GM19023 (cell line): Measurements from ENCODE around the gene TBC1D9B.
"Not testable (repeated sequence)": the region's sequence is repeated elsewhere in the genome, so short reads cannot be mapped to it uniquely, and the experiment has no call there.

Source experiments
- ATAC-seq: cut with Tn5 transposase; IDR thresholded peaks from one replicate; pipeline ENCODE4 v1.9.1; 2021; ENCODE audit warnings: mild to moderate bottlenecking, moderate library complexity; ENCODE audit not compliant: unreplicated experiment

Gene TBC1D9B

DNA sequence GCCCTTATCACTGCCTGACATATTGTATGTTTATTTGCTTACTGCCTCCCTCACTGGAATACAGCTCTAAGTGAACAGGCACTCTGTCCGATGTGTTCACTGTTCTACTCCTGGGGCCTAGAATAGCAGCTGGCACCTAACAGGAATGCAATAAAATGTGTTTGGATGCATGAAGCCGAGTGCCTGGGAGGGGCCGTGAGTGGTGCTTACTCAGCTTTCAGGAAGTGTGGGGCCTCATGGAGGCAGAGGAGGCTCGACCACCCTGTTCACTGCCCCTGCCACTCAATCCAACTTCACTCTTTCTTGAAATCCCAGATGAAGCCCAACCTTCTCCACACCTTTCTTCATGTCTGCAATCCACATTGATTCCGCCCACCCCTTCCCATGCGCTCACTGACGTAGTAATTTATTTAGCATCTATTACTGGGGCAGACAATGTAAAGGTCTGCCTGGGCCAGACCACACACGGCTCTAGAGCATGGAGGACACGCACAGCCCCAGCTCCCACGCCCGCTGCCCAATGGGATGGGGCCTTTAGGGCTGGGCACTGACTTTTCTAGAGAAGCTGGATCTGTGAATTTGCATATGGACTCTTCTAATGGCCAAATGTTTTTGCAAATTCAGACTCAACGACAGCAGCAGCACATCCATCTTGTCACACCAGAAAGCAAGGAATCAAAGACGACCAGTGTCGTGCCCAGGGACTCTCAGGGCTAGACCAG, 21.3 kb downstream of the TBC1D9B start:
- no peak for ATAC-seq

DNA sequence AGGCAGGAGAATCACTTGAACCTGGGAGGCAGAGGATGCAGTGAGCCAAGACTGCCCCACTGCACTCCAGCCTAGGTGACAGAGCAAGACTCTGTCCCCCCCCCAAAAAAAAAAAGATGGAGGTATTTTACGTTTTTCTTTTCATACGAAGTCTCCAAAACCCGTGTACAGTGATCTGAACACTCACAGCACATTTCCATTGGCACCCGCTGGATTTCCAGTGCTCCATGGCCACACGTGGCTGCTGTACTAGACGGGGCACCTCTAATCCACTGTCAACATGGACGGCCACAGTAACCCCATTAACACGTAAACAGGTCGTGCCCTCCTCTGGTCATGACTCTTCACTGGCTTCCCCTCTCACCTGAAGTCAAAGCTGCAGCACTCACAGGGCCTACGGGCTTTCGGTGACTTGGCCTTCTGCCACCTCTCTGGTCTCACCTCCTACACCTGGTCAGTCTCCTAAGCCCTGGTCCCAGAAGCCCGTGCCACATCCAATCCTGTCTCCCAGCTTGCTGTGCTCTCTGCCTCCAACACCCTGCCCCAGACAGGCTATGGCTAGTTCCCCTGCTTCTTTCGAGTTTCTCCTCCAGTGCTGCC, 22.1 kb downstream of the TBC1D9B start:
- ATAC-seq, result no peak

DNA sequence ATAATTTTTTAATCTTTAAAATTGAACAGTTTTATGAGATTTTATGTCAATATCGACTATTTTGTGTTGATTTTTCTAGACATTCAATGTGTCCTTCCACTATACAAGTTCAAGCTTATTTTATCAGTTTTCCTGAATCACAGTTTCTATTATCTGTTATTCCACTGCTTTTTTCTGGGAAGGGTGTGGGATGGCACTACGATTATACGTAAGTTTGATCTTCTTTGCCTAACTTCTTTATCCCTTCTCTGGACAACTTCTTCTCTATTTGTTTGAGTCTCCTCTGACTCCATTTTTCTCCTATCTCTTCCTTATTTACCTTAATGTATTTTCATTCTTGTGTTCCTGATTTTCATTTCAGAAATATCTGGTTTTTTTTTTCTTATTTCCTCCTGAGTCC, 24.5 kb downstream of the TBC1D9B start:
- ATAC-seq, result no peak

DNA sequence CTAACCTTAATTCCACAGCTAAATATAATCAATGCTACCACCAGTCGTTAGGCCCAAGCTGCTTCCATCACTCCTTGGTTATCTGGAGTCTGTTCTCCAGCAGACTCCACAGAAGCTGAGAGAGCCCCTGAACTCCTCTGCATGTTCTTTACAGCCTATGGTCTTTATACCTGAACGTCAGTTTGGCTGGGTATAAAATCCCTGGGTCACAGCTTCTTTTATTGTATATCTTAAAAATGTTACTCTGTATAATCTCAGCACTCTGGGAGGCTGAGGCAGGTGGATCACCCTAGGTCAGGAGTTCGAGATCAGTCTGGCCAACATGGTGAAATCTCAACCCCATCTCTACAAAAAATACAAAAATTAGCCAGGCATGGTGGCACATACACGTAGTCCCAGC, 25.4 kb downstream of the TBC1D9B start:
- no peak for ATAC-seq

DNA sequence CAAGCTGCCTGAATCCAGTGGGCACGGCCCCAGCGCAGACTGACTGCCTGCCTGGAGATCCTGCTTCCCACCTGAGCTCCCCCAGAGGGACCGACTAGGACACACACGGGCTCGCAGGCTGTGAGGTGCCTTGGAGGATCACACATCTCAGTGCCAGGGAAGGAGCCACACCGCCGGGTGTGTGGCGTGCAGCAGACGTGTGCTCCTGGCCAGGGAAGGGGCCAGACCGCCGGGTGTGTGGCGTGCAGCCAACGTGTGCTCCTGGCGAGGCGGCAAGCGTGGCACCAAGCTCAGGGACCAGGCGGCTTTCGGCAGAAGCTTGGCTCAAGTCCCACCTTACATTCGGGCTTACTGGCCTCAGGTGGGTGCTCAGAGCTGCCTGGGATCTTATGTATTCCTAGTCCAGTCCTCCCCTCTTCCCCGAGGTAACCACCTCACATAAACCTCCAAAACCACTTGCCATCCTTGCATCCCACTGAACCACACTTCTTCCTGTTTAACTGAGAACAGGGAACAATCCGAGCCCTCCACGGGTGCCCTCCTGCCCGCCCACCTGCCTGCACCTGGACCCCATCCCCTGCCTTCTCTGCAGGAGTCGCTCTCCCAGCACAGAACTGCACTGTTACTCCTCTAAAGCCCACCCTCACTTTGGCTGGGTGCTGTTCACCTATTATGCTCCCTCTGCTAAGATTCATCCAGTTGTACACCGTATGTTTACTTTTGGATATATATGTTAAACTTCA, 26.7 kb downstream of the TBC1D9B start:
- ATAC-seq, result no peak

DNA sequence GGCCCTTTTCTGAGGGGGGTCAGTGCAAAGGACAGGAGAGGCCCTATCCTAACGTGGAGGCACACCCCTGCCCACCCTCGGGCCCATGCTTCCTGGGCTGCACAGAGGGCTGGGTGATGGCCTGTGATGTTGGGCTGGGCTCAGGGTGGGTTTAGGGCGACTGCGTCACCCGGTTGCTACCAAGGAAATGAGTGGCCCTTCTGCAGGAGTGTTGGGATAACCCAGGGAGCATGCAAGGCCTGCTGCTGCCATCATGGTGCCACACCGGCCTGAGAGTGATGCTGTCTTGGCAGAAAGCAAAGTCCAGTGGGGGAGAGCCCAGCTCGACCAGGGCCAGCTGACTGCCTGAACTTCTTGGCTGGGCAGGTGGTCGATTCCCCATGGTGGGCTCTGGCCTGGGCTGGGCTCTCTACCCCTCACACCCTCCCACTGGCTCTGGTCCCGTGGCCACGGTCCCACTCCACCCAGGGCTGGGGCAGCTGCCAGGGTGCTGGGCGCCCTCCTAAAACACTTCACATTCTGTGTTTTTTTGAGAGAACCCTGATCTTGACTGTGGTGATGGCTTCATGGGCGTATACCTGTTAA, 27.5 kb downstream of the TBC1D9B start:
- no peak for ATAC-seq

DNA sequence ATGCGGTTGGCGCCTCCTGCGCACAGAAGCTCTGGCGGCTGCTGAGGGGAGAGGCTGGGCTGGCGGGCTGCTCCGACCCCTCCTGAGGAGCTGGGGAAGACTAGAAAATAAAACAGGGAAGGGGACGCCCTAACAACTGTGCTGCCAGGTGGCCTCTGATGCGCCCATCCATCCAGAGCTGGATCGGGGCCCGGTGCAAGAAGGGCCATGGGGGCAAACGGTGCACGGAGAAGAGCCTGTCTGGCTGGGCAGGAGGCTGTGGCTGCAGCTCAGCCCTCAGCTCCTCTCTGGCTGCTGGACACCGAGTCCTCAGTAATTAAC, 28.0 kb downstream of the TBC1D9B start:
- ATAC-seq, result no peak

DNA sequence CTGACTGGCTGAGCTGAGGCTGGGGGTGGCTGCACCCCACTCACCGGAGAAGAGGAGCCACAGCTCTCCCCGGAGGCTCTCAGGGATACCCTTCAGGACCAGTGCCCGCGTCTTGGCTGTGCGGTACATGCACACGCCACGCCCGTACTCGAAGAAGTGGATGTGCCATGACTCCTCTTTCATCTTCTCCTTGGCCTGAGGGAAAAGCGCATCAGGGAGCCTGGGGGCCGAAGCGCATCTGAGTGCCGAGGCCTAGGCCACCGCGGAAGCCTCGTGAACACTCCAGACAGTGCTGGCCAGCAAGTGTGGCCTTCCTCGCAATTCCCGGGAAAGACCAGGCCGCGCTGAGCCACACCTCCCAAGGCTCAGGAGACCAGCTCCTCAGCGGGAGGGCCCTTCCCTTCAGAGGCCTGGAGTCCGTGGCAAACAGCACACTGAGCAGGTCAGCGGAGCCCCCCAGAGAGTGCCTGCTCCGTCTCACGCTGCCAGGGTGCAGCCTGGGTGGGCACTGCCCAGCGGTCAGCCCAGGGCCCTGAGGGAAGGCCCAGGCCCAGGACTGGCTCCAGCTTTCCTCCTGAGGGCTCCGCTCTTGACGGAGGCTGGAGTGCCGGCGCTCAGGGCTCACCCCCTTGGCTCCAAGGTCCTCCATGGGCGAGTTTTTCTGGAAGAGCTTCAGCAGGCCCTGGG, 28.6 kb downstream of the TBC1D9B start:
- ATAC-seq, result no peak

DNA sequence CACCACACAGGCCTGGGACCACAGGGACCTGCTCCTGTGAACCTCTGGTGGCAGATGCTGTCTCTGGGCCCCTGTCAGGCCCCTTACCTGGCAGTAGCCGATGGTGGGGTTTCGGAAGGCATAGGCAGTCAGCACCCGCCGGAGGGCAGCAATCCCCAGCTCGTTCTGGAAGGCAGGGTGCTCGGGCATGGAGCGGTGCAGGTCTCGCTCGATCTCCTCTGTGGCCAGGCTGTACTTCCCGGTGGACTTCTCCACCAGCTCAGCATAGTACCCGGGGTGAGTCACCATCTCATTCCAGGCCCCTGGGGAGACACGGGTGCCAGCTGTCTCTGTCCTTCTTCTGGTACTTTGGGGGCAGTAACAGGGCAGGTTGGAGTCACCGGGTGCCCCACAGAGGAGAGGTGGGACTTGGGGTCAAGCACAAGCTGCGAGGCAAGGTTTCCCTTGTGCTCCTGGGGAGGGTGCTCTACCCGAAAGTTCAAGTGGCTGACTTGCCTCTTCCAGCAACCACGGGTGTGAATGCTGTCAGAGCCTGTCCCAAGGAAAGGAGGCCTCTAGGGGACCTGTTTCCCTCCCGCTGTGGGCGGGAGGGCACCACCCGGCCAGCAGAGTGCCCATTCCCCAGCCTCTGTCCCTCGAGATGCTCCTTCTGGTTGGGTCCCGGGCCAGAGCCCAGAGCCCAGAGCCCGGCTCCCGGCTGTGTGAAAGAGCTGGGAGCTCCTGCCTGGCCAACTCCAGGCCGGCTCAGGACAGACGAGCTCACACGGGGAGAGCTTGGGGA, 29.3 kb downstream of the TBC1D9B start:
- no peak for ATAC-seq

DNA sequence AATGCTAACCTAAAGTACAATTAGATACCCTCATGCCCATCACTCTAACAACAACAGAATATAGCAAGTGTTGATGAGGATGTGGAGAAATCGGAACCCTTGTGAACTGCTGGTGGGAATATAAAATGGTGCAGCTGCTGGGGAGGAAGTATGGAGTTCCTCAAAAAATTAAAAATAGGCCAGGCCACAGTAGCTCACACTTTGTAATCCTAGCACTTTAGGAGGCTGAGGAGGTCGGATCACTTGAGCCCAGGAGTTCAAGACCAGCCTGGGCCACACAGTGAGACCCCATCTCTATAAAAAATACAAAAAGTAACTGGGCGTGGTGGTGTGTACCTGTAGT, 31.1 kb downstream of the TBC1D9B start:
- no peak for ATAC-seq

DNA sequence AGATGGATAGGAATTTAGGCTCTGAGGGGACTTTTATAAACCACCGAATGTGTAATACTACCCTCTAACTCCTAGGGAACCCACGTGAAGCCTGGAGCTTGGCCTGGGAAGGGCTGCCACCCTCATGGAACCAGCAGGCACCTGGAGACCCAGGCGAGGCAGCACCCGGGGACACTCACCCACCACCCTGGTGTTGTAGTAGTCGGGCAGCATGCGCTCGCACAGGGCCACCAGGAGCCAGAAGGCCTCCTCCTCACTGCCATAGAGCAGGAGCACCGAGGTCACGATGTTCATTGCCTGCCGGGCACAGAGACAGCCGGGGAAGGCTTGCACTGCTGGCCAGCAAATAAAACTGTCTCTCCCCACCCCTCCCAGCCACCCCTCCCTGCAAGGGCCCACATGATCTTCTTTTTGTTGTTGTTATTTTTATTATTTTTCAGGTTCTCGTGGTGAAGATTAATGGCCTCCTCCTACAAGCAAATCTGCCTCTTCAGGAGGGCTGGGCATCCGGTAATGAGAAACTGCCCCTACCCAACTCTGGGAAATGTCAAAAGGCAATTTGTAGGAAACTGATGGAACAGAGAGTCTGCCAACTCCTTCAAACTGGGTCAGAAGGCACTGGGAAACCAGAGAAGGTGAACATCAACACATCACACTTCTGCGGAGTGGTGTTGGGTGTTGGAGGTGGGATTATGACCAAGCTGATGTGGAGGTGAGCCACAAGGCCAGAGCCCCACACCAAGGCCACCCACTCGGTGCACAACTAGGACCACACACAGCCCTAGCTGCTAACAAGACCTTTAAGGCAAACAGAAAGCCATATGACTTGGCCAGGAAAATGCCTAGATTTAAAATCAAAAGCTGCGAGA, 31.7 kb downstream of the TBC1D9B start:
- no peak for ATAC-seq

DNA sequence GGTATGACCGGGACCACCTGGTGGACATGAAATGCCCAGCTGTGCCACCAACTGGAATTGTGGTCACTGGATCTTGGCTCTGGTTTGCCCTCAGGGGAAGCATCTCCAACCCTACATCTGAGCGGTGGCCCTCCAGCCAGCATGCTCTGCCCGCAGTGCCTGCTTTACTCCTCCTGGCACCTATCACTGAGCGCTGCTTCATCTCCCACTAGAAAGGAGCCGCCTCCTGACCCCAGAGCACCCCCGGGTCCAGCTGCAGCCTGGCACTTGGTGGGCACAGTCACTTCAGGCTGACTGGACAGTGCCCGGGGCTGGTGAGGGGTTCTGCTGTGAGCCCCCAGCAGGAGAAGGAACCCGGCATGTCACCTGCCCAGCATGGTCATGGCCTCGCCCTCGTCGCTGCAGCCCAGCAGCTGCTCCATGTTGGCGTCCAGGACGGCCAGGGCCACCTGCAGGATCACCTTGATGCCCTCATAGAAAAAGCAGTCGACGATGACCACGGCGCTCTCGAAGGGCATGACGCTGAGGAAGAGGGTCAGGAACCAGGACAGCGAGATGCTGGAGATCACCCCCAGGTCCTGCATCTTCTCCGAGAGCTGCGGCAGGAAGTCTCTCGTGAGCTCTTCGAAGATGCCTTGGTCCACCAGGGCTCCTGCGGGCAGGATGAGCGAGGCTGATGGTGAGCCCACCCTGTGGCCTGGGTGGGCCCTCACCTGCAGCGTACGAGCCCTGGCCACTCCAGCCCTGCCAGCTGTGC, 33.0 kb downstream of the TBC1D9B start:
- ATAC-seq, result no peak

DNA sequence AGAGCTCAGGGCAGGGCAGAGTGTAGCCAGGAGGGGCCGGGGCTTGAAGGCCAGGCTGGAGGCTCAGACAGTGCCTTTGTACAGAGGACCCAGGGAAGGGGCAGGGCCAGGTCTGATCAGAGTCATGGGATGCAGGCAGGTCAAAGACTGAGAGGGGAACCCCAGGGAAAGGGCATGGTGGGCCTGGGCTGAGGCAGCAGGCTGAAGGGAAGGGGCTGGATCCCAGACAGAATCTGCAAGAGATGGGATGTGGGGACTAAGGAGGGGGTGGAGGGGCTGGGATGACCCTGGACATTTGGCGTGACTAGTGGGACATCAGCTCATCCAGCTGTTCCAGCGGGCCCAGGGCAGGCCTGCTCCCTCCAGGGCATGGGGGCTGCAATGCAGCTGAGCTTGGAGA, 33.6 kb downstream of the TBC1D9B start:
- ATAC-seq, result no peak

DNA sequence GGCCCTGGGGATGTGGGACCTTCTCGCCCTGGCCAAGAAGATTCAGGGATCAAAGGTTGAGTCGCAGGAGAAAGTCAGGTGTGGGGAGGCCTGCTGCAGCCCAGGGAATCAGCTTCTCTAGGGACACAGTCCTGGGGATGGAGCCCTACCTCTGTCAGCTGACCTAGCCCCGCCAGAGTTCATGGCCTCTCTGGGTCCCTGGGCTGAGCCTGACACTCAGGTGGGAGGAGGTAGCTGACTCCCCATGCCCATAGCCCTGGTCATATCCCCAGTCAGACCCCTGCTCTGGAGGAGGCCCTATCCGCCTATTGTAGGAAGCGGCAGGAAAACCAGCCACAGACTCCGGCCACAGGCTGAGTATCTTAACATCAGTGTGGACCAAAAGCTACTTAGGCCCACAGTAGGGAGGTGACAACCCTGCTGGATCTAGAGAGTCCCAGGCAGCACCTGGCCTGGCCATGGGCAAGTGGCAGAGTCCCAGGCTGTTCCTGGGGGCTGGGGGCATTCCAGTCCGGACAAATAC, 34.0 kb downstream of the TBC1D9B start:
- ATAC-seq, result no peak

DNA sequence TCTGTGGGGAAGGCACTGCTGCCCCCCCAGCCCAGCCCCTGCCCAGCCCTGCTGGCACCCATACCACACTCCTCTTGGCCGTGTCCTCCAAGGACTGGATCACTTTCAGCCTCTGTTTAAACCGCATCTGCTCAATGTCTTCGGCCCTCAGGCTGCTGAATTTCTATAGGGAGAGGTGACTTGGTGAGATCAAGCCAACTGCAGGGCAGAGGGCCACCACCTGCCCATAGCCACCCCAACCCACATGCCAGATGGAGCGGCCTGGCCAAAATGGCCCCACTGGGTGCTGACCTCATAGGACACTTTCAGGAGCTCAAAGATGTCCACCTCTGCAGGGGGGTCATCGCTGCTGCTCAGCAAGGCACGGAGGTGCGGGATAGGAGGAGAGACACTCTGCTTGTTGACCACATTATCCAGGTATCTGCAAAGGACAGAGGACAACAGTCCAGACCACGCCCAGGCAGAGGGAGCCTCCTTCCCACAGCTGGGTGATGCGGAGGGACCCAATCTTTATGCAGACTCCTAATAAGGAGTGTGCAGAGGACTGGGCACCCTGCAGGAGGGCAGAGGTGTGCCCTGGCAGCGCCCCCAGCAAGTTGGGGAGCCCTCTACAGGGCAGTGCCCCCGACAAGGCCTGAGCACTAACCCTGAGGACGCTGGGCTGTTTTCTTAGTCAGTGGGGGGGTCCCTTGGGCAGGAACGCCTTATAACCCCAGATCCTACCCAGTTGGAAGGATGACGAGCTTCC, 34.7 kb downstream of the TBC1D9B start:
- ATAC-seq, result no peak

DNA sequence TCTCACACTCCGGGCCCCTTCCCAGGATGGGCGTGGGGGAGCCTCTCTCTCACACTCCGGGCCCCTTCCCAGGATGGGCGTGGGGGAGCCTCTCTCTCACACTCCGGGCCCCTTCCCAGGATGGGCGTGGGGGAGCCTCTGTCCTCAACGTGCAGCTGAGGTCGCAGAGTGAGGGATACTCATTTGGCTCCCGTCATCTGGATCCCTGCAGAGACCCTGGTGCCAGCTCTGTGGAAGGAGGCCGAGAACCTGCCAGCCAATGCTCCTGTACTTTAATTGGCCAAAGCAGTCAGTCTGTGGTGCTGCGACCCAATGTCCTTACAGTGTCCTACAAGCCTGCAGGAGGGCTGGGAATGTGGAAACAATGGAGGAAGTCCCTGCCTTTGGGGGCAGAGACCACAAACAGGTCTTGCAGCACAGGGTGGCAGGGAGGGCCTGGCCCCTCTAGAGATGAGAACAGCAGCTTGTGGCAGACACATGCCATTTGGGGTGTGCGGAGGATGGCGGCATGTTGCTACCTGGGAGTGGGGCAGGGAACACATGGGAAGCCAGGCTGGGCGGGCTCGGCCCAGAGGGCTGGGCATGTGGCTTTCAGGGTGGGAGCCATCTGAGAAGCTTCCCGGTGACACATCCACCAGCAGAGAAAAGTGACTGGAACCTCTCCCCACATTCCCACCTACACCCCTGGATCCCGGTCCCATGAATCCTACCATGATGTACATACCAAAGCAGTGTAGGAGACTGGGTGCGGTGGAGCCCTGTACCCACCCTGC, 35.5 kb downstream of the TBC1D9B start:
- ATAC-seq, result no peak

DNA sequence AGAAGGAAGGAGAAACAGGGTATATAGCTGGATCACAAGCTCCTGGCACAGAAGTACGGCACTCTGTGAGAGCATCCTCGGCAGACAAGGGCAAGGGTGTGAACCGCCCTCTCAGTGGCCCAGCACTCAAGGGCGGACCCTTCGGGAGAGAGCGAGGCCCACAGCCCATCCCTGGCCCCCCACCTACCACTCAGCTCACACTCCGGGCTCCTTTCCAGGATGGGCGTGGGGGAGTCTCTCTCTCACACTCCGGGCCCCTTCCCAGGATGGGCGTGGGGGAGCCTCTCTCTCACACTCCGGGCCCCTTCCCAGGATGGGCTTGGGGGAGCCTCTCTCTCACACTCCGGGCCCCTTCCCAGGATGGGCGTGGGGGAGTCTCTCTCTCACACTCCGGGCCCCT, 36.2 kb downstream of the TBC1D9B start:
- ATAC-seq, result not testable (repeated sequence)
